Calu3 (cell line): Measurements from ENCODE around the gene PDE6H. TPM values are rescaled to one million over a fixed set of nuclear protein-coding genes. Genes with fewer than 3 reads are reported as not detected.

ENCODE experiments used
- BruUV-seq: library from RNA; stranded (reverse); fragments of 400-500 nt; replicated peaks from 2 replicates; lab custom pipeline; 2021; lab: Mats Ljungman, UMichigan
- CTCF ChIA-PET: fragments of 300-600 bp; sonication (Branson Sonifier 250); formaldehyde crosslinking; loops from one replicate; lab custom pipeline; 2022; ENCODE audit warnings: antibody characterized with exemption; lab: Charles Lee
- DNase-seq: peaks from one replicate; pipeline ENCODE4 v3.0.0; 2022
- H3K27ac Mint-ChIP-seq: one replicate; pipeline ENCODE4 v1.8.0; 2022; ENCODE audit warnings: mixed read lengths; ENCODE audit not compliant: unreplicated experiment
- H3K27me3 Mint-ChIP-seq: one replicate; pipeline ENCODE4 v1.8.0; 2022; ENCODE audit warnings: mixed read lengths; ENCODE audit not compliant: unreplicated experiment
- H3K36me3 Mint-ChIP-seq: one replicate; pipeline ENCODE4 v1.8.0; 2022; ENCODE audit warnings: mild to moderate bottlenecking, moderate library complexity, mixed read lengths; ENCODE audit not compliant: insufficient read depth, unreplicated experiment
- H3K4me1 Mint-ChIP-seq: one replicate; pipeline ENCODE4 v1.8.0; 2022; ENCODE audit warnings: mild to moderate bottlenecking, low read depth, mixed read lengths; ENCODE audit not compliant: unreplicated experiment
- H3K4me3 Mint-ChIP-seq: one replicate; pipeline ENCODE4 v1.8.0; 2022; ENCODE audit warnings: mild to moderate bottlenecking, low read depth, moderate library complexity, mixed read lengths; ENCODE audit not compliant: unreplicated experiment
- H3K9me3 Mint-ChIP-seq: one replicate; pipeline ENCODE4 v1.8.0; 2022; ENCODE audit warnings: low read depth, mixed read lengths; ENCODE audit not compliant: unreplicated experiment
- CTCF ChIP-seq: fragments of 200-600 bp; IDR thresholded peaks from one replicate; pipeline ENCODE4 v1.8.0; 2022; ENCODE audit warnings: antibody characterized with exemption; ENCODE audit not compliant: unreplicated experiment
- intact Hi-C: fragments of 100-400 bp; cut with micrococcal nuclease; formaldehyde crosslinking; loops from one replicate; pipeline ENCODE4 v1.10.0; 2022; ENCODE audit not compliant: unreplicated experiment
- total RNA-seq: library from RNA; stranded (reverse); gene quantifications from 2 replicates; pipeline ENCODE4 v1.2.3, GENCODE V29; 2022

The PDE6H gene
- total RNA-seq, 1 experiment from 2014 or later, result not detected

DNA sequence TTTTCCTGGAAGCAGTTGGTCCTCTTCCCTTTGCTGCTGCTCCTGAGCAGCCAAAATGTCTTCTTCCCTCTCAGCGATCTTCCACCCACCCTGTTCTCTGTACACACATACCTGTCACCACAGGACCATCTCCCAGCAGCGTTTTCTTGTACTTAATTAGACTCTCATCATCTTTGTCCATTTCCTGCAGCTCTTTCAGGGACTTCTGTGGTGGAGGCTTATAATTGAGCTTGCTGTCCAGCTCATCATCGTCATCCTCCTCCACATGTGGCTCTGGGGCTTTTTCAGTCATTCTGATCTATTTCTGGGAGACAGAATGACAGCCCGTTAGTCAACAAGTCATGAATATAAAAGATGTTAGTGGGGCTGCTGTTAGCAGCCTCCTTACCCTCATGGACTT is 22.4 kb upstream of the PDE6H start:
- Mint-ChIP-seq H3K4me1 (peaks cover 62% of the 10 kb centered on the region), H3K27me3 (no peaks in the 10 kb centered on the region), H3K4me3 (no peak overlapping the region), H3K36me3 (no peaks in the 10 kb centered on the region), H3K27ac (peak overlapping the region; percentile 71), H3K9me3 (no peaks in the 10 kb centered on the region)
- no TSS peak for BruUV-seq
- DNase-seq, result no peak
- TF ChIP-seq CTCF, result no peak
- CTCF ChIA-PET, result no interaction called here
- intact Hi-C loops, result no loop called here

DNA sequence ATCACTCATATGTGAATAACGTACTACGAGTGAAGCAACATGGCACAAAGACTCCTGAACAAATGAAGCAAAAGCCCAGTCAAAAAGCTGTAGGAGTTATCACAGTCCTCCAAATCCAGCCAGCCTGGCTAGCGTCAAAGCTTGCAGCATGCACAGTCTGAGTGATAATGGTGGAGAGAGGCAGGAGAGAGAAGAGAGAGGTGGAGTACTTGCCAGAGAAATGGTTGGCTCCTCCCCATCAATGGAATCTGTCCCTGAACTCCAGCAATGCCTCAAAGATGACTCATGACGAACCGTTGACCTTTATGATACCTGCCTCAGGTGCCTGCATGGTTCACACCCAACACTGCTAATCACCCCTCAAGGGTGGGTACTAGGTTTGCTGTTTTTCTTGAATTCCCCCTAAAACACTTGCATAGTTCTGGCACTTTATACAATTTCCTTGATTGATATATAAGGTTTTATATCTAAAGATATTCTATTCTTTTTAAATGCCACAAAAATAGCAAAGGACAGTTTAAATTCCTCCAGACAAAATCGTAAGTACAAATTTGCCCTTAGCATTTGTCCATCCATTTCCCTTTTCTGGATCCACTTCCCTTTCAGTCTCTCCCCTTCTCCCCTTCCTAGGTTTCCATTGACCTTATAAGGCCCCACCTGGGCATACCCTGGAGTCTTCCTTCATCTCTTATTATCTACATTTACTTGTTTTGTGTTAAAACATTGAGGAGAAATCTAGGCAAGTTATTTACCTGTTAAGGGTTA is 21.7 kb upstream of the PDE6H start:
- DNase-seq, result peak; percentile 69
- no peaks in the 10 kb centered on the region for H3K36me3 Mint-ChIP-seq
- no peaks in the 10 kb centered on the region for H3K27me3 Mint-ChIP-seq
- intact Hi-C loops, result no loop called here
- TF ChIP-seq CTCF, result no peak
- H3K4me3 Mint-ChIP-seq, result no peak overlapping the region
- peak overlapping the region; percentile 71 for H3K27ac Mint-ChIP-seq
- H3K9me3 Mint-ChIP-seq, result no peaks in the 10 kb centered on the region
- peaks cover 62% of the 10 kb centered on the region for H3K4me1 Mint-ChIP-seq
- CTCF ChIA-PET, result no interaction called here
- no TSS peak for BruUV-seq

- CTCF ChIA-PET, result interaction anchor here (0.7 kb wide), 2 partner anchors 14 to 38 kb away, joined by 3 to 4 read pairs; no protein-coding TSS in a partner anchor
- intact Hi-C loops, result no loop called here
- H3K4me1 Mint-ChIP-seq, result peaks cover 56% of the 10 kb centered on the region
Observed at GRCh38 chr12:14951851-14952250, 21.0 kb upstream of the PDE6H start.

DNA sequence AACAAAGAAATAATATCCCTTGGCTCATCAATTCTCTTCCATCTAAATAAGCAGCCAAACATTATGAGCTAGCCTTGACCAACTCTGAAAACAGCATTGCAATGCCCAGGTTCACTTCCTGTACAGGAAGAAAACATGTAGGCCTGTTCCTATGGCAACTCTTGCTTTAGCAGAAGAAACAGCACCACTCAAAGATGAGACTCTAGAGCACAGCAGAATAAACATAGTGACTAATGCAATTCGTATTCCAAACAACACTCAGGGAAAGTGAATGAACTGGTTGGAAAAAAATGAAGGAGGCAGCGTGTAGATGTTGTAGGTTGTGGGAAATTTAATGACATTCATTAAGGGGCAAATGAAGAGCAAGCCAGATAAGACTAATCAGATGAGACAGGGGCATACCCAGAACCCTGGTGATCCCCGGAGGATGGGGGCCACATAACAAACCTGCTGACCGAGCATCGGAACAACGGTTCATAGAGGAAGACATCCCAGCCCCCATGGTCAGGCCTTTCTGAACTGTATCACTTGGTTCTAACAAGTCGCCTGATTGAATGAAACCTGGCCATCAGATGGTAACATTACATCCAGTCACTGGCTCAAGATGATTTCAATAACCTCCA is 20.4 kb upstream of the PDE6H start:
- Mint-ChIP-seq H3K9me3 (no peaks in the 10 kb centered on the region), H3K4me3 (no peak overlapping the region), H3K36me3 (no peaks in the 10 kb centered on the region), H3K27ac (peak overlapping the region; percentile 33), H3K4me1 (peaks cover 50% of the 10 kb centered on the region), H3K27me3 (no peaks in the 10 kb centered on the region)
- CTCF ChIA-PET, result interaction anchor here (0.7 kb wide), 2 partner anchors 15 to 39 kb away, joined by 3 to 4 read pairs; no protein-coding TSS in a partner anchor
- intact Hi-C loops, result no loop called here
- TF ChIP-seq CTCF, result no peak
- BruUV-seq, result no TSS peak
- DNase-seq, result peak; percentile 47

More at GRCh38 chr12:14951851-14952250, 21.0 kb upstream of the PDE6H start:
- Mint-ChIP-seq H3K36me3 (no peaks in the 10 kb centered on the region), H3K9me3 (no peaks in the 10 kb centered on the region), H3K27me3 (no peaks in the 10 kb centered on the region), H3K27ac (peak overlapping the region; percentile 71), H3K4me3 (no peak overlapping the region)
- DNase-seq, result no peak
- no peak for TF ChIP-seq CTCF
- no TSS peak for BruUV-seq
